Upper lobe of left lung (tissue), 6 donors: Measurements from ENCODE around the gene CCDC3. TPM values are rescaled to one million over a fixed set of nuclear protein-coding genes. Genes with fewer than 3 reads are reported as not detected.
A peak's percentile ranks its signal among the peaks of the same experiment; 100 is the strongest.
"Not testable (repeated sequence)": the region's sequence is repeated elsewhere in the genome, so short reads cannot be mapped to it uniquely, and the experiment has no call there.

Experiments used
- ATAC-seq, 2 donors: fragments of 200-7000 bp; cut with Tn5 transposase; one replicate each; pipeline ENCODE4 v1.9.1; 2022; ENCODE audit warnings: mild to moderate bottlenecking in 2 of 2, moderate library complexity in 2 of 2; ENCODE audit not compliant: low FRiP score in 2 of 2
- DNase-seq, 2 donors: peaks; one replicate each; pipeline ENCODE4 v3.0.0-alpha.2; 2019 to 2020
- H3K27ac ChIP-seq, 4 donors: fragments of 200-600 bp; sonication (generic); one replicate each; pipeline ENCODE4 v1.5.1; 2016 to 2019
- H3K27me3 ChIP-seq, 4 donors: fragments of 200-600 bp; sonication (generic); one replicate each; pipeline ENCODE4 v1.5.1; 2017 to 2019
- H3K36me3 ChIP-seq, 4 donors: fragments of 200-600 bp; sonication (generic); one replicate each; pipeline ENCODE4 v1.5.1; 2016 to 2019
- H3K4me1 ChIP-seq, 4 donors: fragments of 200-600 bp; sonication (generic); one replicate each; pipeline ENCODE4 v1.5.1; 2018 to 2019
- H3K4me3 ChIP-seq, 4 donors: fragments of 200-600 bp; sonication (generic); one replicate each; pipeline ENCODE4 v1.5.1; 2017 to 2019; ENCODE audit warnings: mild to moderate bottlenecking in 2 of 4, moderate library complexity in 1 of 4
- H3K9me3 ChIP-seq, 4 donors: fragments of 200-600 bp; sonication (generic); one replicate each; pipeline ENCODE4 v1.5.1; 2018 to 2019
- CTCF ChIP-seq, 6 experiments: fragments of 450-650 bp in 4 of 6; fragments of 200-600 bp in 2 of 6; sonication (generic) in 2 of 6; IDR thresholded peaks; one replicate each; pipeline ENCODE4 v1.5.1; 2016 to 2019; ENCODE audit warnings: antibody characterized with exemption in 6 of 6
- EP300 ChIP-seq, 4 donors: sonication (generic); formaldehyde crosslinking; IDR thresholded peaks; one replicate each; pipeline ENCODE4 v1.5.1; 2017; ENCODE audit warnings: antibody characterized with exemption in 4 of 4, control low read depth in 2 of 4
- POLR2A ChIP-seq, 4 donors: fragments of 450-650 bp; IDR thresholded peaks; one replicate each; pipeline ENCODE4 v1.5.1; 2016 to 2017; ENCODE audit warnings: antibody characterized with exemption in 4 of 4, mild to moderate bottlenecking in 2 of 4
- POLR2AphosphoS5 ChIP-seq, 2 donors: sonication (generic); formaldehyde crosslinking; IDR thresholded peaks; one replicate each; pipeline ENCODE4 v1.5.1; 2017; ENCODE audit warnings: antibody characterized with exemption in 2 of 2
- WGBS, 2 donors: methylation state at CpG; one replicate each; pipeline ENCODE4 v1.1.5; 2017 to 2018; 5-methylcytosine and 5-hydroxymethylcytosine counted together
- total RNA-seq, 6 donors: library from RNA; depleted of rRNA in 4 of 6; stranded (reverse); fragments of >200 nt in 4 of 6; gene quantifications; one replicate each; pipeline versions ENCODE4 v1.1.0 to v1.2.1, GENCODE V29; 2016 to 2021
- donor health status: DM: no; HTN: no; CAD: no; lungs with moderate emphysema.
- donor health status: DM: no; HTN: yes; CAD: no; lungs with severe emphysema.

The CCDC3 gene
- total RNA-seq, 6 donors from 2014 or later = 0.98 to 13.1 (median 5.7) TPM

DNA sequence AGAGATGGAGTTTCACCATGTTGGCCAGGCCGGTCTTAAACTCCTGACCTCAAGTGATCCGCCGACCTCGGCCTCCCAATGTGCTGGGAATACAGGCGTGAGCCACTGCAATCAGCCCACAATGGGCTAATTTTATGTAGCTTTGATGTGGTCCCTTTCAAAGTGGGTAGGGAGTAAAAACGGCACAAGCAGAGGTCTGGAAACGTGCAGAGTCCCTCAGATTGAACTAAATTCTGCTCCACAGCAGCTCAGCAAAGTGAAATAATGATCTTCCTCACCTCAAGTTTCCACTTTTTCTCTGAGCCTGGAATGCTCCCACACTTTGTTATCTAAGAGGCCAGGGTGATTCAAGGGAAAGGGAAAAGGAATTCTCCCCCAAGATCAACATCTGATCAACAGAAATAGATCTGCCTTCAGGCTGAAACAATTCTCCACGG, 6.1 kb downstream of the CCDC3 start:
- 58 to 61% methylated on average over 8 of the region's 8 CpGs for WGBS, 2 donors
- DNase-seq (no peak), ATAC-seq (no peak)
- TF ChIP-seq POLR2A (IDR thresholded peaks at IDR 0.05) (no peak), POLR2AphosphoS5 (IDR thresholded peaks at IDR 0.05) (no peak), EP300 (IDR thresholded peaks at IDR 0.05) (no peak), CTCF (IDR thresholded peaks at IDR 0.05) (no peak)
- Histone ChIP-seq H3K27ac (no peak overlapping the region), H3K36me3 (no peaks in the 10 kb centered on the region), H3K4me3 (no peak overlapping the region), H3K4me1 (no peaks in the 10 kb centered on the region), H3K27me3 (no peaks in the 10 kb centered on the region), H3K9me3 (no peaks in the 10 kb centered on the region)

DNA sequence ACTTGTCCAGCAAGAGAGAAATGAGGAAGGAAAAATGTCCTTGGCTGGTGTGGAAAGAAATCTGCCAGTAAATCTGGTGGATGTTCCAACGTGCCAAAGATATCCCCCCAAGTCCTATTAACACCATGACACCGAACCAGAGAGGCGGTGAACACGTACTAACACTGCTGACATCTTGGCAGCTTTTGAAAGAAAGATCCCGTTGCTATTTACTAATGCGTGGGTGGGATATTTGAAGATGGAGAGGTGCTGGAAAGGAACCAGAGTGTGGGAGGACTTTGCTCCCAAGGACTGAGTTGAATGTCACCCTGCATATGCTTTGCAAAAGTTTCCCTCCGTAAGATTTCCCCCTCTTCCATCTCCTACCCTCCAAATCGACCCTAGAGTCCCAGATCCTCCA, 7.9 kb downstream of the CCDC3 start:
- whole genome bisulfite sequencing, 2 donors = 56 to 62% methylated on average over 8 of the region's 8 CpGs
- TF ChIP-seq POLR2AphosphoS5 (IDR thresholded peaks at IDR 0.05) (no peak), POLR2A (IDR thresholded peaks at IDR 0.05) (no peak), EP300 (IDR thresholded peaks at IDR 0.05) (no peak), CTCF (IDR thresholded peaks at IDR 0.05) (no peak)
- no peaks in the 10 kb centered on the region for H3K9me3 ChIP-seq
- H3K36me3 ChIP-seq = no peaks in the 10 kb centered on the region
- ATAC-seq = peak in 1 of 2 donors; percentile 77
- no peak overlapping the region for H3K27ac ChIP-seq
- H3K4me1 ChIP-seq = no peaks in the 10 kb centered on the region
- H3K27me3 ChIP-seq = no peaks in the 10 kb centered on the region
- no peak overlapping the region for H3K4me3 ChIP-seq
- no peak for DNase-seq

GRCh38 chr10:12985347-12985746, 16.2 kb downstream of the CCDC3 start:
- H3K27me3 ChIP-seq = no peaks in the 10 kb centered on the region
- H3K4me3 ChIP-seq = no peak overlapping the region
- H3K36me3 ChIP-seq = no peaks in the 10 kb centered on the region
- no peaks in the 10 kb centered on the region for H3K9me3 ChIP-seq
- ATAC-seq = no peak
- 93 to 95% methylated on average over 6 of the region's 6 CpGs for WGBS, 2 donors
- no peak overlapping the region for H3K27ac ChIP-seq
- no peak for TF ChIP-seq POLR2AphosphoS5 (IDR thresholded peaks at IDR 0.05)
- TF ChIP-seq POLR2A (IDR thresholded peaks at IDR 0.05) = no peak
- no peak for TF ChIP-seq EP300 (IDR thresholded peaks at IDR 0.05)
- TF ChIP-seq CTCF (IDR thresholded peaks at IDR 0.05) = no peak
- DNase-seq = no peak
- no peaks in the 10 kb centered on the region for H3K4me1 ChIP-seq

- Histone ChIP-seq H3K4me3 (no peak overlapping the region), H3K27ac (no peak overlapping the region), H3K9me3 (no peaks in the 10 kb centered on the region), H3K4me1 (no peaks in the 10 kb centered on the region), H3K36me3 (no peaks in the 10 kb centered on the region), H3K27me3 (no peaks in the 10 kb centered on the region)
- TF ChIP-seq CTCF (IDR thresholded peaks at IDR 0.05) (no peak), EP300 (IDR thresholded peaks at IDR 0.05) (no peak), POLR2A (IDR thresholded peaks at IDR 0.05) (no peak), POLR2AphosphoS5 (IDR thresholded peaks at IDR 0.05) (no peak)
- WGBS, 2 donors = 88 to 89% methylated on average over 7 of the region's 7 CpGs
- DNase-seq (no peak), ATAC-seq (no peak)
Observed at GRCh38 chr10:12984165-12984747, 17.3 kb downstream of the CCDC3 start.

GRCh38 chr10:12983568-12983967, 17.9 kb downstream of the CCDC3 start:
- not testable (repeated sequence) for ATAC-seq, H3K4me1 ChIP-seq, DNase-seq, H3K27ac ChIP-seq, H3K27me3 ChIP-seq, H3K36me3 ChIP-seq, H3K9me3 ChIP-seq, H3K4me3 ChIP-seq
- WGBS, 2 donors = 72 to 94% methylated on average over 3 of the region's 3 CpGs
